Astrocyte (in vitro differentiated cells and primary cell): ENCODE measurements around the gene FDX1.

Experiments used
- EZH2 ChIP-seq: IDR thresholded peaks from 2 replicates; pipeline ENCODE4 v1.6.1; 2012; ENCODE audit warnings: mild to moderate bottlenecking, low read length, inconsistent platforms; ENCODE audit not compliant: insufficient read depth
- TF ChIP-seq, protein P1 (sequence below): IDR thresholded peaks from 2 replicates; pipeline ENCODE4 v1.5.1; 2011; ENCODE audit warnings: low read depth, mild to moderate bottlenecking, inconsistent platforms, low read length, moderate library complexity; ENCODE audit not compliant: insufficient read depth

DNA sequence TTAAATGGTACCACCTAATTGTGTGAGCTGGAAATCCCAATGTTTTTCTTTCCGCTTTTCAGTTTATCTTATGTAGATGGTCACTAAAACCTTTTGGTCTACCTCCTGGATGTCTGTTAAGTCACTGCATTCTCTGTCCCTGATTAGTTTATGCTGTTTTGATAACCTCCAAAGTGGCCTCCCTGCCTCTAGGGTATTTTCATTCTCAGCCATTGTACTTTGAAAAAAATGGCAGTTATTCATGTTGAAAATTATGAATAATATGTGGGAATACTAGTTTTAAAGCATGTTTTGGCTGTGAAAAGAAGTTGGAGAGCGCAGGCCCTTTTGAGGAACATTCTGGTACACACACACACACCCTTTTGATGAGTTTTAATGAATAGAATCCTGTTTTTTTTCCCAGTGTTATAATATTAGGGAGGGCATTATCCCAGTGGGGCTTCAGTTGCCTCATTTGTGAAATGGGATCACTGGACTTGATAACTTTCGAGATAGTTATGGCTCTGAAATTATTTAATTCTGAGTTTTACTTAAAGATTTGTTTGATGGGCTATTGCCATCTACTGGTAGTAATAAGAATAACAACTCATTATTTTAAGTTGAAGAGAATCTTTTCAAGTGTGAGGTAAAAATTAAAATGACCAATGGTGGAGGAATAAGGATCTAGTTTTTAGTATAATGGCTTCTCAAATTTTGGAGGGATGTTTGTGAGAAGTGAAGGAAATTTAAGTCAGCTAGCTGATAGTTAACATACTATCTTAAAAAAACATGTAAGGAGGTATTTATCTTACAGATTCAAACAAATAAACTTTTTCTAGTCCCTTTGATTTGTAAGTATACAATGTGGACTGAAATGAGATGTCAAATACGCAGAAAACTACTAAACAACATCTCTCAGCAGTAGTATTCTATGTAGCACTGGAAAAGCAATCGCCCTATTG, 3.9 kb downstream of the FDX1 start:
- TF ChIP-seq, protein P1, sequence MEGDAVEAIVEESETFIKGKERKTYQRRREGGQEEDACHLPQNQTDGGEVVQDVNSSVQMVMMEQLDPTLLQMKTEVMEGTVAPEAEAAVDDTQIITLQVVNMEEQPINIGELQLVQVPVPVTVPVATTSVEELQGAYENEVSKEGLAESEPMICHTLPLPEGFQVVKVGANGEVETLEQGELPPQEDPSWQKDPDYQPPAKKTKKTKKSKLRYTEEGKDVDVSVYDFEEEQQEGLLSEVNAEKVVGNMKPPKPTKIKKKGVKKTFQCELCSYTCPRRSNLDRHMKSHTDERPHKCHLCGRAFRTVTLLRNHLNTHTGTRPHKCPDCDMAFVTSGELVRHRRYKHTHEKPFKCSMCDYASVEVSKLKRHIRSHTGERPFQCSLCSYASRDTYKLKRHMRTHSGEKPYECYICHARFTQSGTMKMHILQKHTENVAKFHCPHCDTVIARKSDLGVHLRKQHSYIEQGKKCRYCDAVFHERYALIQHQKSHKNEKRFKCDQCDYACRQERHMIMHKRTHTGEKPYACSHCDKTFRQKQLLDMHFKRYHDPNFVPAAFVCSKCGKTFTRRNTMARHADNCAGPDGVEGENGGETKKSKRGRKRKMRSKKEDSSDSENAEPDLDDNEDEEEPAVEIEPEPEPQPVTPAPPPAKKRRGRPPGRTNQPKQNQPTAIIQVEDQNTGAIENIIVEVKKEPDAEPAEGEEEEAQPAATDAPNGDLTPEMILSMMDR: peak; percentile 51
- no peak for TF ChIP-seq EZH2
